Measurements from ENCODE around the gene UBE2A. TPM values are rescaled to one million over a fixed set of nuclear protein-coding genes. Genes with fewer than 3 reads are reported as not detected.
A peak's percentile ranks its signal among the peaks of the same experiment; 100 is the strongest.

Gene UBE2A
- total RNA-seq (10 to 100 TPM; 45.4 to 51.1 TPM), polyA plus RNA-seq (10 to 100 TPM; 48.3 to 56.7 TPM)
- long read RNA-seq, donor 1, transcript UBE2A-206 (5 exons, 1,381 nt), result minor isoform, 15 of 102 reads
- long read RNA-seq, donor 1, transcript UBE2A-202 (6 exons, 1,874 nt), result major isoform, 69 of 102 reads
- long read RNA-seq, donor 1, partial matches to known transcripts, result 3 of 102 reads
- long read RNA-seq, donor 1, other reads (novel, unspliced or antisense), result 12 of 102 reads
- long read RNA-seq, donor 2, transcript UBE2A-202 (6 exons, 1,874 nt), result major isoform, 12 of 22 reads
- long read RNA-seq, donor 2, partial matches to known transcripts, result 0 of 22 reads
- long read RNA-seq, donor 2, other reads (novel, unspliced or antisense), result 5 of 22 reads

DNA sequence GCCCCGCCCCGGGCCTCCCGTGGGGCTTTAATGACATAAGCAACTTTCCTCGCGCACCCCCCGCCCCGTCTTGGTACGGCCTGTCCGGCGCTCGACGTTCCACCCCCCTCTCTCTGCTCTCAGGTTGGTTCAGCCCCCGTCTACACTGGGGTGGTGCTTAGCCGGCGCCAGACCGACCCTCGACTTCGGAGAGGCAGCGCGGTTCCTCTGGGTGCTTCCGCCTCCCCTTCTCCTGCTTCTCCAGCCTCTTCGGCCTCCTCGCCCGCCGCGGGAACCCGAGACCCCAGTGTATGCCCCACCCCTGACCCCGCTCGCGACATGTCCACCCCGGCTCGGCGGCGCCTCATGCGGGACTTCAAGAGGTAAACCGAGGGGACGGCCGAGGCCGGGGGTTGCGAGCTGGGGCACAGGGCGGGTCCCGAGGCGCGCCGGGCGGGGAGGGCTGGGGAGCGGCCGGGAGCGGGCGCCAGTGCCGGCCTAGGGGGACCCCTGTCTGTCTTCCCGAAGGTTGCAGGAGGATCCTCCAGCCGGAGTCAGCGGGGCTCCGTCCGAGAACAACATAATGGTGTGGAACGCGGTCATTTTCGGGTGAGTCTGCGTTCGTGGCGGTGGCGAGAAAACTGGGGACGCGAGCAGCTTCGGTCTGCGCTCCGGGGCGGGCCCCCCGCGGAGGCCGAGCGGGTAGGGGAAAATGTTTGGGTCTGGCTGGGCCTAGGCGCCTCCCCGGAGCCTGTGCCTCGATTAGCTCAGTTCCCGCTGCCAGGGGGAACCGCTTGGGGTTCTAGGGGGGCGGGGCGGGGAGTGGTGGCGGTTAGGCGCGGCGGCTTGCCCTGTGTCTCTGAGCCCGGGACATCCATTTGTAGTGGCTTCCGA lies at the start of gene UBE2A:
UBE2A (plus strand) TSS at position 170 of the 873 bp plus-strand sequence; CDS start at position 319, 149 bp downstream.
- H3K36me3 ChIP-seq (ENCODE audit: control insufficient read depth in 1 of 2, insufficient read depth in 2 of 2, low read length in 1 of 2), result no peaks in the 10 kb centered on the region
- DNase-seq (peak; percentile 94 to 95), ATAC-seq (ENCODE audit: low FRiP score) (peak; percentile 96)
- H3K4me1 ChIP-seq (ENCODE audit: control insufficient read depth in 1 of 2, insufficient read depth in 2 of 2, low read length in 2 of 2), result no peaks in the 10 kb centered on the region
- intact Hi-C loops (cut with DNase I), result loop anchor here in 1 of 2 donors (2.0 kb wide), 1 partner anchor 30 kb away; no protein-coding TSS in a partner anchor
- H3K27ac ChIP-seq (ENCODE audit: low read depth in 1 of 2, low read length in 2 of 2), result peak within 1 kb of the TSS; percentile 16 to 68
- no peaks in the 10 kb centered on the region for H3K9me3 ChIP-seq (ENCODE audit: control insufficient read depth, low read length)
- WGBS, 2 donors, result 1 to 24% methylated on average over 75 to 86 of the region's 86 CpGs
- peak within 1 kb of the TSS; percentile 49 to 75 for H3K4me3 ChIP-seq (ENCODE audit: low read length in 2 of 2)
- H3K27me3 ChIP-seq (ENCODE audit: control insufficient read depth in 1 of 2, insufficient read depth in 2 of 2, low read length in 1 of 2), result no peaks in the 10 kb centered on the region

DNA sequence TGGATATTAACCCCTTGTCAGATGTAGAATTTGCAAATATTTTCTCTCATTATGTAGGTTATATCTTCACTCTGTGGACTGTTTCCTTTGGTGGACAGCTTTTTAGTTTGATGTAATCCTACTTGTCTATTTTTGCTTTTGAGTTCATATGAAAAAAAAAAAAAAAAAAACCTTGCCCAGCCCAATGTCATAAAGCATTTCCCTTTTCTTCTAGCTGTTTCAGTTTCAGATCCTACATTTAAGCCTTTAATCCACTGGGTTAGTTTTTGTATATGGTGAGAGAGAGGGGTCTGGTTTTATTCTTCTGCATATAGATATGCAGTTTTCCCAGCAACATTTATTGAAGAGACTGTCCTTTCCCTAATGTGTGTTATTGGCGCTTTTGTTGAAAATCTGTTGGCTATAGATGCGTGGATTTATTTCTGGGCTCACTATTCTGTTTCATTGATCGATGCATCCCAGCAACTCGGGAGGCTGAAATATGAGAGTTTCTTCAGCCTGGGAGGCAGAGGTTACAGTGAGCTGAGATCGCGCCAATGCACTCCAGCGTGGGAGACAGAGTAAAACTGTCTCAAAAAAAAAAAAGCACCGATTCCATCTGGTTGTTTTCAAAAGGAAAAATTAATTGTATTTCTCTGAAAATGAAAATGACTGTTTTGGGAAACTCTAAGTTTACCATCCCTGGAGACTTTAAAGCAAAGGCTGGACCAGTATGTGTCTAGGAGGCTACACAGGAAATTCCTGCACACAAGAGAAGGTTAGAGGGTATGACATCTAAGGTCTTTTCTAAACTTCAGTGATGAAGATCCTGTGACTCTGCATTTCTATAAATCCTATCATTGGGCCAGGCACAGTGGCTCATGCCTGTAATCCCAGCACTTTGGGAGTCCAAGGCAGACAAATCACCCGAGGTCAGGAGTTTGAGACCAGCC lies 44.8 kb upstream of the UBE2A start:
- intact Hi-C loops (cut with DNase I), result no loop called here
- H3K36me3 ChIP-seq (ENCODE audit: control insufficient read depth in 1 of 2, insufficient read depth in 2 of 2, low read length in 1 of 2), result no peaks in the 10 kb centered on the region
- DNase-seq (no peak), ATAC-seq (ENCODE audit: low FRiP score) (no peak)
- H3K4me1 ChIP-seq (ENCODE audit: control insufficient read depth in 1 of 2, insufficient read depth in 2 of 2, low read length in 2 of 2), result no peaks in the 10 kb centered on the region
- 78 to 80% methylated on average over 9 of the region's 9 CpGs for WGBS, 2 donors
- H3K9me3 ChIP-seq (ENCODE audit: control insufficient read depth, low read length), result no peaks in the 10 kb centered on the region
- H3K27me3 ChIP-seq (ENCODE audit: control insufficient read depth in 1 of 2, insufficient read depth in 2 of 2, low read length in 1 of 2), result no peaks in the 10 kb centered on the region
- no peak overlapping the region for H3K4me3 ChIP-seq (ENCODE audit: low read length in 2 of 2)
- no peak overlapping the region for H3K27ac ChIP-seq (ENCODE audit: low read depth in 1 of 2, low read length in 2 of 2)

DNA sequence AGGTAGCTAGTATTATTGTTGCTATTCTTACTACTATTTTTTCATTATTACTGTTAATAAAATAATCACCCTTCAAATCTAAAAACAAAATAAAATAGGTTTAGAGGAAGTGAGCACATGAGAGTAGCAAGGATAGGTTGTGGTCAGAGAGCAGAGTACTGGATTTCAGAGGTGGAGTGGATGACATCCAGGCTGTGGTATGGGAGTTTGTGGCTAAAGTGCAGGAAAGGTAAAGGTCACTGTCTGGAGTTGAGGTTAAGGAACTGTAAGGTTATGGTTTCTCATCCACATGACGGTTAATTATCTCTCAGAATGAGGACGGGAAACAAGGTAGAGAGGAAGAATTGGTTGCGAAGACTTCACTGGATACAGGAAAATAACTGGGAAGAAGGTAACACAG lies 36.9 kb upstream of the UBE2A start:
- Histone ChIP-seq H3K27ac (ENCODE audit: low read depth in 1 of 2, low read length in 2 of 2) (no peak overlapping the region), H3K36me3 (ENCODE audit: control insufficient read depth in 1 of 2, insufficient read depth in 2 of 2, low read length in 1 of 2) (no peaks in the 10 kb centered on the region), H3K27me3 (ENCODE audit: control insufficient read depth in 1 of 2, insufficient read depth in 2 of 2, low read length in 1 of 2) (no peaks in the 10 kb centered on the region), H3K9me3 (ENCODE audit: control insufficient read depth, low read length) (no peaks in the 10 kb centered on the region), H3K4me1 (ENCODE audit: control insufficient read depth in 1 of 2, insufficient read depth in 2 of 2, low read length in 2 of 2) (no peaks in the 10 kb centered on the region), H3K4me3 (ENCODE audit: low read length in 2 of 2) (no peak overlapping the region)
- ATAC-seq (ENCODE audit: low FRiP score), result no peak
- 73 to 89% methylated on average over 3 of the region's 3 CpGs for WGBS, 2 donors
- intact Hi-C loops (cut with DNase I), result no loop called here
- no peak for DNase-seq

DNA sequence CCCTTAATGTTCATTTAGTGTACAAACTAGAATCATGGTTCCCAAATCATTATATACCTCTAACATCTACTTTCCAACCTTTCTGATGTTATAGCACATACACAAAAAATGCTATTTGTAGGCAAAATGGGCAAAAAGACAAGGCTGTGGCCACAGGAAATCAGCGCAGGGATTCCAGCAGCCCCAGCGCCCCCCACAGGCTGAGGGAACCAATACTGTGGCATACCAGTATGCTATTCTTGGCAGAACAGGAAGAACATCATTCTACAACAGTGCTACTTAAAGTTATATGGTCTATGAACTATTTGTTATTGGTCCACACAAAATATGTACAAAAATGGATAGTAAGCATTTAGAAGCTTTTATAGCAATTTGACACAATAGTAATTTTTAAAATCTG lies 34.5 kb upstream of the UBE2A start:
- Histone ChIP-seq H3K36me3 (ENCODE audit: control insufficient read depth in 1 of 2, insufficient read depth in 2 of 2, low read length in 1 of 2) (no peaks in the 10 kb centered on the region), H3K27ac (ENCODE audit: low read depth in 1 of 2, low read length in 2 of 2) (no peak overlapping the region), H3K27me3 (ENCODE audit: control insufficient read depth in 1 of 2, insufficient read depth in 2 of 2, low read length in 1 of 2) (no peaks in the 10 kb centered on the region), H3K9me3 (ENCODE audit: control insufficient read depth, low read length) (no peaks in the 10 kb centered on the region), H3K4me1 (ENCODE audit: control insufficient read depth in 1 of 2, insufficient read depth in 2 of 2, low read length in 2 of 2) (no peaks in the 10 kb centered on the region), H3K4me3 (ENCODE audit: low read length in 2 of 2) (no peak overlapping the region)
- ATAC-seq (ENCODE audit: low FRiP score), result no peak
- no peak for DNase-seq
- intact Hi-C loops (cut with DNase I), result no loop called here
- 29 to 38% methylated on average over 2 of the region's 2 CpGs for WGBS, 2 donors

DNA sequence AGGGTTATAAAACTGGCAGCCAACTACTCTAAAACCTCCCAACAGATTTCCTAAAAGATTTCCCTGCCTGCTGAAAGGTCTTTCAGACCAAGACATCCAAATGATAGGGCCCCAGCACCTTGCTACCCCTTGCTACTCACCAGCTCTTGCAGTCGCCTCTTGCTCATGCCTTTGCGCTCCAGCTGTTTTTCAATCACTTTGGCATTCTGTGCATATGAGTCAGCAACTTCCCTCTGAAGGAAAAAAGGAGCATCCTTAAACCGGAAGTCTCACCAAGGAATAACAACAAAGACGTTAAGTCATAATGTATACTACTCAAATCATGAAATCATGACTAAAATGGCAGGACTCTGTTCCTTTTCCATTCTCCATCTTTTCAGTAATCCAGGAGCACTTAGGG lies 33.2 kb upstream of the UBE2A start:
- Histone ChIP-seq H3K36me3 (ENCODE audit: control insufficient read depth in 1 of 2, insufficient read depth in 2 of 2, low read length in 1 of 2) (no peaks in the 10 kb centered on the region), H3K27ac (ENCODE audit: low read depth in 1 of 2, low read length in 2 of 2) (no peak overlapping the region), H3K4me1 (ENCODE audit: control insufficient read depth in 1 of 2, insufficient read depth in 2 of 2, low read length in 2 of 2) (no peaks in the 10 kb centered on the region), H3K27me3 (ENCODE audit: control insufficient read depth in 1 of 2, insufficient read depth in 2 of 2, low read length in 1 of 2) (no peaks in the 10 kb centered on the region), H3K9me3 (ENCODE audit: control insufficient read depth, low read length) (no peaks in the 10 kb centered on the region), H3K4me3 (ENCODE audit: low read length in 2 of 2) (no peak overlapping the region)
- intact Hi-C loops (cut with DNase I), result no loop called here
- DNase-seq (no peak), ATAC-seq (ENCODE audit: low FRiP score) (no peak)
- 68 to 71% methylated on average over 4 of the region's 4 CpGs for WGBS, 2 donors

DNA sequence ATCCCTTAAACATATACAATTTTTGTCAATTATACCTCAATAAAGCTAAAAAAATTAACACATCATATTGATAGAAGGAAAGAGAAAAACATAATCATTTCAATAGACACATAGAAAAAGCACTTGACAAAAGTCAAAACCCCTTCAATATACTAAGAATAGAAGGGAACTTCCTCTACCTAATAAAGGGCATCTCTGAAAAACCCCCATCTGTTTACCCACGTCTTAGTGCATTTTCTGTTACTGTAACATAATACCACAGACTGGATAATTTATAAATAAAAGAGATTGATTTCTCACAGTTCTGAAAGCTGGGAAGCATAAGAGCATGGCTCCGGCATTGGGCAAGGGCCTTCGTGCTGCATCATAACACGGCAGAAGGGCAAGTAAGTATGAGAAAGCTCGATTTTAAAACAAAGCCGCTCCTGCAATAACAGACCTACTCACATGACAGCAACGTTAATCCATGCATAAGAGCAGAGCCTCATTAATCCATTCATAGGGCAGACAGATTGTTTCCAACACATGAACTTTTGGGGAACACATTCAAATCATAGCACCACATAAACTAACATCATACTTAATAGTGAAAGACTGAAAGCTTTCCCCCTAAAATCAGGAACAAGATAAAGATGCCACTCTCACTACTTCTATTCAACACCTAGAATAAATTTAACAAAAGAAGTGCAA lies 24.9 kb upstream of the UBE2A start:
- 65 to 88% methylated on average over 7 of the region's 7 CpGs for WGBS, 2 donors
- intact Hi-C loops (cut with DNase I), result no loop called here
- ATAC-seq (ENCODE audit: low FRiP score) (no peak), DNase-seq (no peak)
- Histone ChIP-seq H3K27me3 (ENCODE audit: control insufficient read depth in 1 of 2, insufficient read depth in 2 of 2, low read length in 1 of 2) (no peaks in the 10 kb centered on the region), H3K36me3 (ENCODE audit: control insufficient read depth in 1 of 2, insufficient read depth in 2 of 2, low read length in 1 of 2) (no peaks in the 10 kb centered on the region), H3K4me3 (ENCODE audit: low read length in 2 of 2) (no peak overlapping the region), H3K4me1 (ENCODE audit: control insufficient read depth in 1 of 2, insufficient read depth in 2 of 2, low read length in 2 of 2) (no peaks in the 10 kb centered on the region), H3K27ac (ENCODE audit: low read depth in 1 of 2, low read length in 2 of 2) (no peak overlapping the region), H3K9me3 (ENCODE audit: control insufficient read depth, low read length) (no peaks in the 10 kb centered on the region)

DNA sequence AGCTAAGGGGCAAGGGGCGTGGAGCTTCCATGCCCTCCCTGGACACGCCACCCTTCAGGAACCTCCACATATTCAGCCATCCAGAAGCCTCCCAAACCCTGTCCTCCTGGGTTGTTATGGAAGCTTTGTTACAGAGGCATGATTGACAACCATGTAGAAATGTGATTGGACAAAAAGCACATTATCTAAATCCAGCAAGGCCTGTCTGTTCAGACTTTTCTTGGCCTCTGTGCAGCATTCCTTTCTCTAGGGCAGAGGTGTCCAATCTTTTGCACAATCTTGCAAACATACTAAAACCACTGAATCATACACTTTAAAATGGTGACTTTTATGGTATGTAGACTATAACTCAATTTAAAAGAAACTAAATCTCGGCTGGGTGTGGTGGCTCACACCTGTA lies 21.9 kb upstream of the UBE2A start:
- Histone ChIP-seq H3K27me3 (ENCODE audit: control insufficient read depth in 1 of 2, insufficient read depth in 2 of 2, low read length in 1 of 2) (no peaks in the 10 kb centered on the region), H3K36me3 (ENCODE audit: control insufficient read depth in 1 of 2, insufficient read depth in 2 of 2, low read length in 1 of 2) (no peaks in the 10 kb centered on the region), H3K9me3 (ENCODE audit: control insufficient read depth, low read length) (no peaks in the 10 kb centered on the region), H3K4me3 (ENCODE audit: low read length in 2 of 2) (no peak overlapping the region), H3K27ac (ENCODE audit: low read depth in 1 of 2, low read length in 2 of 2) (no peak overlapping the region), H3K4me1 (ENCODE audit: control insufficient read depth in 1 of 2, insufficient read depth in 2 of 2, low read length in 2 of 2) (no peaks in the 10 kb centered on the region)
- intact Hi-C loops (cut with DNase I), result no loop called here
- DNase-seq, result no peak
- whole genome bisulfite sequencing, 2 donors, result 73 to 95% methylated on average over 3 of the region's 3 CpGs
- no peak for ATAC-seq (ENCODE audit: low FRiP score)

Data from aorta (tissue), 5 donors.